Measurements from ENCODE around the gene GUCY1A1. TPM values are rescaled to one million over a fixed set of nuclear protein-coding genes. Genes with fewer than 3 reads are reported as not detected.

Gene GUCY1A1
- total RNA-seq, 3 donors from 2014 or later (not counting 1 experiment from before 2014, with no cell fraction given), result 4.1 to 7.4 (median 5.2) TPM

GRCh38 chr4:155704841-155705404 lies 38.3 kb downstream of the GUCY1A1 start:
- DNase-seq (no peak), ATAC-seq (no peak)
- Histone ChIP-seq H3K36me3 (ENCODE audit: control insufficient read depth, insufficient read depth, low read length) (no peaks in the 10 kb centered on the region), H3K4me3 (ENCODE audit: low read length) (no peak overlapping the region), H3K27ac (ENCODE audit: low read length) (no peak overlapping the region), H3K9me3 (ENCODE audit: control insufficient read depth, insufficient read depth, low read length) (no peaks in the 10 kb centered on the region), H3K27me3 (ENCODE audit: control insufficient read depth, insufficient read depth, low read length) (no peaks in the 10 kb centered on the region), H3K4me1 (ENCODE audit: control insufficient read depth, insufficient read depth, low read length) (no peaks in the 10 kb centered on the region)
- Mint-ChIP-seq H3K9me3 (no peaks in the 10 kb centered on the region), H3K27me3 (ENCODE audit: low read depth in 2 of 2) (no peaks in the 10 kb centered on the region), H3K36me3 (no peaks in the 10 kb centered on the region), H3K4me1 (no peaks in the 10 kb centered on the region), H3K27ac (no peak overlapping the region), H3K4me3 (no peak overlapping the region)
- WGBS (ENCODE audit: insufficient coverage), result 86% methylated on average over 12 of the region's 12 CpGs
- TF ChIP-seq, protein P1, sequence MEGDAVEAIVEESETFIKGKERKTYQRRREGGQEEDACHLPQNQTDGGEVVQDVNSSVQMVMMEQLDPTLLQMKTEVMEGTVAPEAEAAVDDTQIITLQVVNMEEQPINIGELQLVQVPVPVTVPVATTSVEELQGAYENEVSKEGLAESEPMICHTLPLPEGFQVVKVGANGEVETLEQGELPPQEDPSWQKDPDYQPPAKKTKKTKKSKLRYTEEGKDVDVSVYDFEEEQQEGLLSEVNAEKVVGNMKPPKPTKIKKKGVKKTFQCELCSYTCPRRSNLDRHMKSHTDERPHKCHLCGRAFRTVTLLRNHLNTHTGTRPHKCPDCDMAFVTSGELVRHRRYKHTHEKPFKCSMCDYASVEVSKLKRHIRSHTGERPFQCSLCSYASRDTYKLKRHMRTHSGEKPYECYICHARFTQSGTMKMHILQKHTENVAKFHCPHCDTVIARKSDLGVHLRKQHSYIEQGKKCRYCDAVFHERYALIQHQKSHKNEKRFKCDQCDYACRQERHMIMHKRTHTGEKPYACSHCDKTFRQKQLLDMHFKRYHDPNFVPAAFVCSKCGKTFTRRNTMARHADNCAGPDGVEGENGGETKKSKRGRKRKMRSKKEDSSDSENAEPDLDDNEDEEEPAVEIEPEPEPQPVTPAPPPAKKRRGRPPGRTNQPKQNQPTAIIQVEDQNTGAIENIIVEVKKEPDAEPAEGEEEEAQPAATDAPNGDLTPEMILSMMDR (IDR thresholded peaks at IDR 0.05), result no peak
- intact Hi-C loops (cut with micrococcal nuclease), result no loop called here

GRCh38 chr4:155705664-155706063 lies 39.0 kb downstream of the GUCY1A1 start:
- intact Hi-C loops (cut with micrococcal nuclease), result no loop called here
- Mint-ChIP-seq H3K4me3 (no peak overlapping the region), H3K9me3 (no peaks in the 10 kb centered on the region), H3K36me3 (no peaks in the 10 kb centered on the region), H3K27me3 (ENCODE audit: low read depth in 2 of 2) (no peaks in the 10 kb centered on the region), H3K27ac (no peak overlapping the region), H3K4me1 (no peaks in the 10 kb centered on the region)
- Histone ChIP-seq H3K36me3 (ENCODE audit: control insufficient read depth, insufficient read depth, low read length) (no peaks in the 10 kb centered on the region), H3K4me3 (ENCODE audit: low read length) (no peak overlapping the region), H3K9me3 (ENCODE audit: control insufficient read depth, insufficient read depth, low read length) (no peaks in the 10 kb centered on the region), H3K27me3 (ENCODE audit: control insufficient read depth, insufficient read depth, low read length) (no peaks in the 10 kb centered on the region), H3K4me1 (ENCODE audit: control insufficient read depth, insufficient read depth, low read length) (no peaks in the 10 kb centered on the region), H3K27ac (ENCODE audit: low read length) (no peak overlapping the region)
- DNase-seq (no peak), ATAC-seq (no peak)
- 71% methylated on average over 2 of the region's 2 CpGs for WGBS (ENCODE audit: insufficient coverage)
- TF ChIP-seq, protein P1 (IDR thresholded peaks at IDR 0.05), result no peak

DNA sequence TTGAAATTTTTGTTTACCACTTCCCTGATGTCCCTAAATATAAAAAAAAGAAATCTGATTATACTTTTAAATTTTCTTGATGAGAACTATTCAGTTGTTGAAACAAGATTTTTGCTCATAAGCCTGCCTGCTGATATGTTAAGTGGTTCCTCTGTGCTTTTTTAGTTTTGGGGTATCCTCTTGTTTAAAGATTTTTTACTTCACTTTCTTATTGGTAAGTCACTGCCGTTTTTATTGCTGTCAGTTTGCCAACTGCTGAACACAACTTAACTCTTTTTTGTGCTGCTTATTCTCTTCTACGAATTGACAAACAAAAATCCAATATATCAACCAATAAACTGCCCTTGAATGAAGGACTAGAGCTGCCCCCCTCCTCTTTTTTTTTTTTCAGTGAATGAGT lies 39.5 kb downstream of the GUCY1A1 start:
- H3K4me3 ChIP-seq (ENCODE audit: low read length), result no peak overlapping the region
- no peaks in the 10 kb centered on the region for H3K4me1 Mint-ChIP-seq
- DNase-seq (no peak), ATAC-seq (no peak)
- TF ChIP-seq, protein P1 (IDR thresholded peaks at IDR 0.05), result no peak
- intact Hi-C loops (cut with micrococcal nuclease), result no loop called here
- H3K27ac ChIP-seq (ENCODE audit: low read length), result no peak overlapping the region
- H3K36me3 Mint-ChIP-seq, result no peaks in the 10 kb centered on the region
- no peak overlapping the region for H3K27ac Mint-ChIP-seq
- WGBS (ENCODE audit: insufficient coverage), result 38% methylated on average over 2 of the region's 2 CpGs
- no peaks in the 10 kb centered on the region for H3K27me3 Mint-ChIP-seq (ENCODE audit: low read depth in 2 of 2)
- no peaks in the 10 kb centered on the region for H3K27me3 ChIP-seq (ENCODE audit: control insufficient read depth, insufficient read depth, low read length)
- H3K36me3 ChIP-seq (ENCODE audit: control insufficient read depth, insufficient read depth, low read length), result no peaks in the 10 kb centered on the region
- H3K9me3 ChIP-seq (ENCODE audit: control insufficient read depth, insufficient read depth, low read length), result no peaks in the 10 kb centered on the region
- no peaks in the 10 kb centered on the region for H3K9me3 Mint-ChIP-seq
- H3K4me1 ChIP-seq (ENCODE audit: control insufficient read depth, insufficient read depth, low read length), result no peaks in the 10 kb centered on the region
- H3K4me3 Mint-ChIP-seq, result no peak overlapping the region

- no peak for DNase-seq
- ATAC-seq, result no peak
- 94% methylated on average over 4 of the region's 5 CpGs for WGBS (ENCODE audit: insufficient coverage)
- TF ChIP-seq, protein P1 (IDR thresholded peaks at IDR 0.05), result no peak
- Histone ChIP-seq H3K27me3 (ENCODE audit: control insufficient read depth, insufficient read depth, low read length) (no peaks in the 10 kb centered on the region), H3K4me3 (ENCODE audit: low read length) (no peak overlapping the region), H3K9me3 (ENCODE audit: control insufficient read depth, insufficient read depth, low read length) (no peaks in the 10 kb centered on the region), H3K36me3 (ENCODE audit: control insufficient read depth, insufficient read depth, low read length) (no peaks in the 10 kb centered on the region), H3K4me1 (ENCODE audit: control insufficient read depth, insufficient read depth, low read length) (no peaks in the 10 kb centered on the region), H3K27ac (ENCODE audit: low read length) (no peak overlapping the region)
- intact Hi-C loops (cut with micrococcal nuclease), result no loop called here
- H3K9me3 Mint-ChIP-seq, result no peaks in the 10 kb centered on the region
- H3K27me3 Mint-ChIP-seq (ENCODE audit: low read depth in 2 of 2), result no peaks in the 10 kb centered on the region
- no peaks in the 10 kb centered on the region for H3K4me1 Mint-ChIP-seq
- no peak overlapping the region for H3K27ac Mint-ChIP-seq
- H3K36me3 Mint-ChIP-seq, result no peaks in the 10 kb centered on the region
- H3K4me3 Mint-ChIP-seq, result no peak overlapping the region
Observed at GRCh38 chr4:155707251-155707650, 40.6 kb downstream of the GUCY1A1 start.

All from natural killer cell (primary cell).